HG02884 (cell line): Measurements from ENCODE around the gene PAPLN.

Source experiments
- ATAC-seq: cut with Tn5 transposase; IDR thresholded peaks from one replicate; pipeline ENCODE4 v1.9.1; 2021; ENCODE audit warnings: mild to moderate bottlenecking, moderate library complexity; ENCODE audit not compliant: unreplicated experiment

PAPLN gene

GRCh38 chr14:73258845-73259611 is 21.7 kb downstream of the PAPLN start:
- no peak for ATAC-seq

GRCh38 chr14:73259837-73260236 is 22.5 kb downstream of the PAPLN start:
- no peak for ATAC-seq

- ATAC-seq: no peak
Observed at GRCh38 chr14:73260574-73260973, 23.3 kb downstream of the PAPLN start.

- no peak for ATAC-seq
Observed at GRCh38 chr14:73261075-73261474, 23.8 kb downstream of the PAPLN start.

DNA sequence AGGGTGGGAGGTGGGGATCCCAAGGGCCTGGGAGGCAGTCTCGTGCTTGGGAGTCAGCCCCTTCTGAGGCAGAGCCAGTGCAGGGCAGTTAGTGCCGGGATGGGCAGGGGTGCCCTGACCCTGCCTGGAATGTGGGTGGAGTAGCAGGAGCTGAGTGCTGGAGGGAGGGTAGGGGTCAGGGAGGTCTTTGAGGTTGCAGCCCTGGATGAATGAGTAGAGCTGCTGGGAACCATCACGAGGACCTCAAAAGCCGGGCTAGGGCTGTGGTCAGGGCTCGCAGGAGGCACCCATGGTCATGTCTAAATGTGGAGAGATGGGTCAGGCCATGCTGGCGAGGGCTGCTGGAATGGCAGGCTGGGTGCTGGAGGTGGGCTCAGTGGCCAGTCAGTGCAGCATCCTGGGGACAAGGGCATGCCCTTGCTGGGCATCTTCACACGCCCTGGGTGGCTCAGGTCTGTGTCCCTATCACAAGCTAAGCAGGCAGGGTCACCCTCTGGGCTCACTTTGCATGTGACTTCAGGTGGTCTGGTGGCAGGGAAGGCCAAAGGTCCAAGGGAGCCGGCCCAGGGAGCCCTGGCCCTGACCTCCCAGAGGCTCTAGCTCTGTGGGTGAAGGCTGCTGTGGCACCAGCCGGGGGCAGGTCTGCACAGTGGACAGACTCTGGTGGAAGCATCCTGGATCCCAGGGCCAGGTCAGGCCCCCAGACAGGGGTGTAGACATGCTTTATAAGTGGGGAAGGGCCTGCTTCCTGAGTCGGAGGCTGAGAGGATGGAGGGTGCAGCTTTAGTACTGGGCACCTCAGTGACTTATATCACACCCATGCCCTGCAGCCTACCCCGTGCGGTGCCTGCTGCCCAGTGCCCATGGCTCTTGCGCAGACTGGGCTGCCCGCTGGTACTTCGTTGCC is 24.5 kb downstream of the PAPLN start:
- no peak for ATAC-seq

- no peak for ATAC-seq
Observed at GRCh38 chr14:73262427-73263183, 25.3 kb downstream of the PAPLN start.

DNA sequence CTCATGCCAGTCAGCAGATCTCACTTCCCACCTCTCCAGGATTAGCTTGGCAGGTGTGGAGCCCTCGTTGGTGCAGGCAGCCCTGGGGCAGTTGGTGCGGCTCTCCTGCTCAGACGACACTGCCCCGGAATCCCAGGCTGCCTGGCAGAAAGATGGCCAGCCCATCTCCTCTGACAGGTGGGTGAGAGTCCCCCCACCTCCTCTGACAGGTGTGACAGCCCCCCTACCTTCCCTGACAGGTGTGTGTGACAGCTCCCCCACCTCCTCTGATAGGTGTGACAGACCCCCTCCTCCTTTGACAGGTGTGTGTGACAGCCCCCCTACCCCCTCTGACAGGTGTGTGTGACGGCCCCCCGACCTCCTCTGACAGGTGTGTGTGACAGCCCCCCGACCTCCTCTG is 26.3 kb downstream of the PAPLN start:
- no peak for ATAC-seq

- no peak for ATAC-seq
Observed at GRCh38 chr14:73264080-73264884, 27.0 kb downstream of the PAPLN start.

DNA sequence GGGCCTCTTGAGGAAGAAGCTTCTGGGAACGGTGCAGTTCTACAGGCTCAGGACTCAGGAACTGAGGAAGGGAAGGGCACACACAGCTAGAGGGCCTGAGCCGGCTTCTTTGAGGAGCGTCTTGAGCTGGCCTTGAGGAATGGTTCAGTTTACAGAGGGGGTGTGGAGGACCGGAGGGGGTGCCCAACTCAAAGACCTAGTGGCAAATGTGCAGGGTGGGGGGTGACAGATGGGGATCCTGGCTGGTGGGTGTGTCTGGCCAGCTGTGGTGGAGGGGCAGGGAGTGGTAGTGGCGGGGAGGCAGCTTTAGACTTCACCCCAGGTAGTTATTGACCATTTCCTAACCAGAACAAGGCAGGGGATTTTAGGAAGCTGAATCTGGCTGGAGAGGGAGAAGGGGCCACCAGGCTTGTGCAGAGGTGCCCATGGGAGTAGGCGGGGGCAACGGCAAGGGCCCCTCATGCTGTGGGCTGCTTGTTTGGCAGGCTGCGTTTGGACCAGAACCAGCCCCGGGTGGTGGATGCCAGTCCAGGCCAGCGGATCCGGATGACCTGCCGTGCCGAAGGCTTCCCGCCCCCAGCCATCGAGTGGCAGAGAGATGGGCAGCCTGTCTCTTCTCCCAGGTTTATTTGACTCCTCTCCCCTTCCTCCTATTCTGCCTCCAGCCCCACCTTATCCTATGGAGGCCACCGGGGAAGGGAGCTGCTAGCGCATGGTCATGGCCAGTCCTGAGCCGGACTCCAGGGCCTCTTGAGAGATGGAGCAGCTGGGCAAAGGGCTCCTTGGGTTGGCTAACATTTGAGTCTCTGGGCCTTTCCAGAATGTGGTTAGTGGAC is 27.8 kb downstream of the PAPLN start:
- ATAC-seq: no peak

DNA sequence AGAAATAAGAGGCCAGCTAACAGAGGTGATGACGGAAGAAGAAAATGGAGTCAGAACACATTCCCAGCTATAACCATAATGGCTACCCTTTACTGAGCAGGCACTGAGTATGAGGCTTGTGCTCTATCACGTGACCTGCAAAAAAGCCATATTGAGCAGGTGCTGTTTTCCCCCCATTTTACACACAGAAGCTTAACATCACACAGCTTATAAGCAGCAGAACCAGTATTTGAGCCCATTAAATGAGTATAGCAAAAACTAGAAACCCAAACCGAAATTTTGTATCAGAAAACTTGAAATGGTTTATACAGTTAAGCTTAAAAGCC is 28.4 kb downstream of the PAPLN start:
- no peak for ATAC-seq

DNA sequence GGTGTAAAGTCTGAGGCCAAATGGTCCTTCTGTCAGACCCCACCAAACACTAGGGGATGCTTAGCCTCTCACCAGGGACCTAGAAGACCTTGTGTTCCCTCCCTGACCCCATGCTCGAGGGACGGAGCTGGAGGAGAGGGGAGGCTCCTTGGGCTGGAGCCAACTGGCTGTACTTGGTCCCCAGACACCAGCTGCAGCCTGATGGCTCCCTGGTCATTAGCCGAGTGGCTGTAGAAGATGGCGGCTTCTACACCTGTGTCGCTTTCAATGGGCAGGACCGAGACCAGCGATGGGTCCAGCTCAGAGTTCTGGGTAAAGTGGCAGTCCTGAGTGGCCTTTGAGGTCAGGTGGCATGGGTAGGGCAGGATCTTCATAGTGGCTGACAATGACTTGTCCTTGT is 29.0 kb downstream of the PAPLN start:
- ATAC-seq: no peak

DNA sequence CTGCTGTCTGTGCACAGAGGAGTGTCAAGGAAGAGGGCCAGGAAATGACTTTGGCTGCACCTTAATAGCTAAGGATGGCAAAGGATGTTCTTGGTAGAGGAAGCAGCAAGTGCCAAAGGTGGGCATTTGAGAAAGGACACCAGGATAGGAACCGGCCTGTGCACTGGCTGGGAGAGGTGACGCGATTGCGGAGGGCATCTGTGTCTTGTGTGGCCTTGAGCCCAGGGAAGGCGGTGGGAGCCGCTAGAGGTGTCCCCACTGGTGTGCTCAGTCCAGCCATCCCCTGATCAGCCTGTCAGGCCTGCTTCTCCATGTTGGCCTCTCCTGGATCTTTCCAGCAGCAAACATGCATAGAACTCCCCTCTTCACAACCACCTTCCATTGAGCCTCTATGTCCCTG is 30.2 kb downstream of the PAPLN start:
- ATAC-seq: no peak

DNA sequence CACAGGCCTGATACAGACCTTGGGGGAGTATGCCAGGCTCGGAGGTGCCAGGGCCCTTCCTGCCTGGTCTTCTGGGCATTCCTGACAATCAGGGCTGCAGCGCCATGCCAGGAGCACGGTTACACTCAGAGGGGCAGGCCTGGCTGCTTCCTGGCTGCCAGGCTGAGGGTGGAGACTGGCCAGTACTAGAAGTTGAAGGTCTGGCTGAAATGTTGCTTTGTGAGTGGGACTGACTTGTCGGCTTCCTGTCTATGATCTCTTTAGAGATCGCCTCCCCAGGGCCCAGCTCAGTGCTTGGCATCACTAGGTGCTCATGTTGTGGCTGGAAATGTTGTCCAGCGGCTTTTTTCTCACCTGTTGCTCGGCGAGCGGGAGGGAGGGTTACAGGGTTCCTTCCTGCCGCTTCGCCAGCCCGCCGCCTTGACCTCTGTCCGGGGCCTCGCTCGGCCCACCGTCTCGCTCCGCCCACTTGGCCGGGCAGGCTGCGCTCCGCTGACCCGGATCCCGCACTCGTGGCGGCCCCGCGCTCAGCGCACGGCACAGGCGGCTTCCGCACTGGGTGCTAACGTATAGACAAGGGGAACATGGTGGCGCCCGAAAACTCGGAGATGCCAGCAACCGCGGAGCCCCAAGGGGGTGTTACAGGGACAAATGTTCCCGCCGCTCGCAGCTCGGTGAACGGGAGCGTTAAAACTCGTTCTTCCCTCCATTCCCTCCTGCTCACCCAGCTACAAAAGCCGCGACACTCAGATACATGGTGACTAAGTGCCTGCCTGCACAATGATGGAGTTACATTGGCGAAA is 32.6 kb downstream of the PAPLN start:
- ATAC-seq: no peak

DNA sequence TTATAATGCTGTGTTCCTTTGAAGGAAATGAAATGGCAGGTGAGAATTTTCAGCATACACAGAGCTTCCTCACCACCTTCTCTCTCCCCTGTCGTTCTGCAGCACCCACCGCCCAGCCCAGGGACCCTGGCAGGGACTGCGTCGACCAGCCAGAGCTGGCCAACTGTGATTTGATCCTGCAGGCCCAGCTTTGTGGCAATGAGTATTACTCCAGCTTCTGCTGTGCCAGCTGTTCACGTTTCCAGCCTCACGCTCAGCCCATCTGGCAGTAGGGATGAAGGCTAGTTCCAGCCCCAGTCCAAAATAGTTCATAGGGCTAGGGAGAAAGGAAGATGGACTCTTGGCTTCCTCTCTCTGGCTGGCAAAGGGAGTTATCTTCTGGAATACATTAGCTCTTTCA is 35.1 kb downstream of the PAPLN start:
- ATAC-seq: no peak

- ATAC-seq: no peak
Observed at GRCh38 chr14:73273799-73274198, 36.5 kb downstream of the PAPLN start.

GRCh38 chr14:73276836-73277235 is 39.5 kb downstream of the PAPLN start:
- no peak for ATAC-seq

GRCh38 chr14:73277376-73277775 is 40.1 kb downstream of the PAPLN start:
- ATAC-seq: no peak

GRCh38 chr14:73280903-73281302 is 43.6 kb downstream of the PAPLN start:
- ATAC-seq: no peak
